Mesothelial cell of epicardium (in vitro differentiated cells): ENCODE data around the gene TMEM63C. TPM values are rescaled to one million over a fixed set of nuclear protein-coding genes. Genes with fewer than 3 reads are reported as not detected.

ENCODE experiments used
- DNase-seq, 2 experiments: peaks; one replicate each; pipeline ENCODE4 v3.0.0; 2021; ENCODE audit warnings: low spot score in 2 of 2; ENCODE audit not compliant: unreplicated experiment in 2 of 2
- H3K27ac Mint-ChIP-seq: 2 replicates; pipeline ENCODE4 v1.8.0; 2021; ENCODE audit warnings: mixed read lengths
- H3K27me3 Mint-ChIP-seq: 2 replicates; pipeline ENCODE4 v1.8.0; 2021; ENCODE audit warnings: low read depth, mixed read lengths
- H3K36me3 Mint-ChIP-seq: 2 replicates; pipeline ENCODE4 v1.8.0; 2021; ENCODE audit warnings: mixed read lengths
- H3K4me1 Mint-ChIP-seq: 2 replicates; pipeline ENCODE4 v1.8.0; 2021; ENCODE audit warnings: mixed read lengths
- H3K4me3 Mint-ChIP-seq: 2 replicates; pipeline ENCODE4 v1.8.0; 2021; ENCODE audit warnings: mild to moderate bottlenecking, moderate library complexity, mixed read lengths
- H3K9me3 Mint-ChIP-seq: 2 replicates; pipeline ENCODE4 v1.8.0; 2021; ENCODE audit warnings: mixed read lengths
- CTCF ChIP-seq: fragments of 200-600 bp; sonication (generic); IDR thresholded peaks from one replicate; pipeline ENCODE4 v1.5.0; 2021; ENCODE audit warnings: antibody characterized with exemption; ENCODE audit not compliant: unreplicated experiment
- total RNA-seq: library from RNA; stranded (reverse); gene quantifications from 3 replicates; pipeline ENCODE4 v1.2.1, GENCODE V29; 2021

Gene TMEM63C
- total RNA-seq, 1 donor from 2014 or later, result 6.2 TPM

- no peak for DNase-seq
- no peak overlapping the region for H3K27ac Mint-ChIP-seq
Observed at GRCh38 chr14:77197988-77198387, 16.4 kb downstream of the TMEM63C start.

GRCh38 chr14:77198561-77198960 lies 17.0 kb downstream of the TMEM63C start:
- no peak for DNase-seq
- no peak overlapping the region for H3K27ac Mint-ChIP-seq
- no peak for TF ChIP-seq CTCF
- no peaks in the 10 kb centered on the region for H3K36me3 Mint-ChIP-seq
- no peaks in the 10 kb centered on the region for H3K9me3 Mint-ChIP-seq
- no peak overlapping the region for H3K4me3 Mint-ChIP-seq
- H3K4me1 Mint-ChIP-seq, result no peaks in the 10 kb centered on the region
- H3K27me3 Mint-ChIP-seq, result peaks cover 54% of the 10 kb centered on the region

More at GRCh38 chr14:77197988-77198387, 16.4 kb downstream of the TMEM63C start:
- no peak for TF ChIP-seq CTCF
- no peaks in the 10 kb centered on the region for H3K9me3 Mint-ChIP-seq
- peaks cover 53% of the 10 kb centered on the region for H3K27me3 Mint-ChIP-seq
- H3K36me3 Mint-ChIP-seq, result no peaks in the 10 kb centered on the region
- no peaks in the 10 kb centered on the region for H3K4me1 Mint-ChIP-seq
- no peak overlapping the region for H3K4me3 Mint-ChIP-seq

- Mint-ChIP-seq H3K27ac (no peak overlapping the region), H3K4me1 (no peaks in the 10 kb centered on the region), H3K27me3 (peaks cover 53% of the 10 kb centered on the region), H3K36me3 (no peaks in the 10 kb centered on the region), H3K4me3 (no peak overlapping the region), H3K9me3 (no peaks in the 10 kb centered on the region)
- TF ChIP-seq CTCF, result no peak
- DNase-seq, result no peak
Observed at GRCh38 chr14:77199590-77199989, 18.0 kb downstream of the TMEM63C start.

GRCh38 chr14:77200406-77200985 lies 18.9 kb downstream of the TMEM63C start:
- Mint-ChIP-seq H3K36me3 (no peaks in the 10 kb centered on the region), H3K27ac (no peak overlapping the region), H3K4me1 (no peaks in the 10 kb centered on the region), H3K9me3 (no peaks in the 10 kb centered on the region), H3K4me3 (no peak overlapping the region), H3K27me3 (peaks cover 53% of the 10 kb centered on the region)
- DNase-seq, result no peak
- TF ChIP-seq CTCF, result no peak

- no peak for TF ChIP-seq CTCF
- Mint-ChIP-seq H3K4me1 (no peaks in the 10 kb centered on the region), H3K27ac (no peak overlapping the region), H3K36me3 (no peaks in the 10 kb centered on the region), H3K4me3 (no peak overlapping the region), H3K9me3 (no peaks in the 10 kb centered on the region), H3K27me3 (peaks cover 50% of the 10 kb centered on the region)
- no peak for DNase-seq
Observed at GRCh38 chr14:77201696-77202095, 20.1 kb downstream of the TMEM63C start.
